B cell (primary cell): ENCODE results near the gene MEIS2. TPM values are rescaled to one million over a fixed set of nuclear protein-coding genes. Genes with fewer than 3 reads are reported as not detected.

ENCODE experiments used
- ATAC-seq: fragments of 200-7000 bp; cut with Tn5 transposase; one replicate; pipeline ENCODE4 v1.10.0; 2021; ENCODE audit warnings: low read depth, mild to moderate bottlenecking, moderate number of reproducible peaks, moderate library complexity
- CTCF ChIA-PET: fragments of 350-600 bp; sonication (Branson Sonifier 250); formaldehyde crosslinking; loops from one replicate; lab custom pipeline; 2021; ENCODE audit warnings: antibody characterized with exemption, inconsistent platforms; lab: Charles Lee
- POLR2A ChIA-PET: fragments of 350-600 bp; sonication (Branson Sonifier 250); formaldehyde crosslinking; loops from one replicate; lab custom pipeline; 2021; ENCODE audit warnings: antibody characterized with exemption; lab: Charles Lee
- DNase-seq: peaks from one replicate; pipeline ENCODE4 v3.0.0; 2013
- H2AFZ ChIP-seq: 2 replicates; pipeline ENCODE4 v1.6.1; 2012; ENCODE audit warnings: mild to moderate bottlenecking, low read depth, low read length; ENCODE audit not compliant: insufficient read depth, poor library complexity, severe bottlenecking
- H3K27ac ChIP-seq, 2 donors: 1 replicate in 1 of 2; 2 replicates in 1 of 2; pipeline ENCODE4 v1.5.1; 2012 to 2013; ENCODE audit warnings: low read length in 2 of 2, mild to moderate bottlenecking in 2 of 2, moderate library complexity in 1 of 2
- H3K27me3 ChIP-seq, 4 experiments: fragments of 200-600 bp in 1 of 4; sonication (generic) in 1 of 4; replicated peaks in 1 of 4; 1 replicate in 2 of 4; 2 replicates in 2 of 4; pipeline versions ENCODE4 v1.6.1 to v1.7.0; 2013 to 2016; ENCODE audit warnings: low read length in 3 of 4, mild to moderate bottlenecking in 2 of 4, mixed read lengths in 1 of 4, moderate library complexity in 1 of 4; ENCODE audit not compliant: insufficient read depth in 4 of 4, control insufficient read depth in 3 of 4; ENCODE audit errors: control extremely low read depth in 1 of 4
- H3K36me3 ChIP-seq, 2 experiments: replicated peaks in 1 of 2; 1 replicate in 1 of 2; 2 replicates in 1 of 2; pipeline versions ENCODE4 v1.6.1 to v1.7.1; 2013; ENCODE audit warnings: low read length in 1 of 2; ENCODE audit not compliant: insufficient read depth in 2 of 2, control insufficient read depth in 1 of 2; ENCODE audit errors: control extremely low read depth in 1 of 2, extremely low read depth in 1 of 2
- H3K4me1 ChIP-seq, 2 donors: fragments of 200-600 bp in 1 of 2; sonication (generic) in 1 of 2; 1 replicate in 1 of 2; 2 replicates in 1 of 2; pipeline versions ENCODE4 v1.5.1 to v1.6.1; 2013 to 2017; ENCODE audit warnings: low read length in 2 of 2; ENCODE audit not compliant: control insufficient read depth in 2 of 2, insufficient read depth in 2 of 2
- H3K4me2 ChIP-seq: replicated peaks from 2 replicates; pipeline ENCODE3; 2012; ENCODE audit warnings: mild to moderate bottlenecking, low read depth, low read length; ENCODE audit not compliant: poor library complexity, severe bottlenecking
- H3K4me3 ChIP-seq, 5 experiments: fragments of 200-600 bp in 1 of 5; sonication (generic) in 1 of 5; 1 replicate in 3 of 5; 2 replicates in 2 of 5; pipeline versions ENCODE4 v1.5.1 to v1.7.0; 2011 to 2016; ENCODE audit warnings: low read length in 4 of 5, mild to moderate bottlenecking in 4 of 5, low read depth in 2 of 5, control low read depth in 1 of 5, moderate library complexity in 1 of 5; ENCODE audit not compliant: insufficient read depth in 1 of 5; ENCODE audit errors: control extremely low read depth in 1 of 5, extremely low read depth in 1 of 5
- H3K79me2 ChIP-seq: fragments of 200-600 bp; sonication (generic); one replicate; pipeline ENCODE4 v1.6.0; 2016; ENCODE audit warnings: low read length; ENCODE audit not compliant: control insufficient read depth, insufficient read depth
- H3K9ac ChIP-seq: fragments of 200-600 bp; sonication (generic); 2 replicates; pipeline ENCODE4 v1.6.1; 2017; ENCODE audit warnings: mild to moderate bottlenecking, low read length, moderate library complexity
- H3K9me3 ChIP-seq, 3 donors: one replicate each; pipeline versions ENCODE4 v1.6.1 to v1.7.1; 2013; ENCODE audit warnings: low read length in 2 of 3; ENCODE audit not compliant: control insufficient read depth in 2 of 3, insufficient read depth in 1 of 3; ENCODE audit errors: control extremely low read depth in 1 of 3
- H4K20me1 ChIP-seq: 2 replicates; pipeline ENCODE4 v1.6.0; 2012; ENCODE audit warnings: mild to moderate bottlenecking, low read length; ENCODE audit not compliant: insufficient read depth, control insufficient read depth, poor library complexity, severe bottlenecking
- H3K27ac Mint-ChIP-seq: one replicate; pipeline ENCODE4 v1.8.0; 2021; ENCODE audit warnings: mixed read lengths
- H3K27me3 Mint-ChIP-seq: one replicate; pipeline ENCODE4 v1.8.0; 2021; ENCODE audit warnings: mixed read lengths
- H3K4me1 Mint-ChIP-seq: one replicate; pipeline ENCODE4 v1.8.0; 2021; ENCODE audit warnings: mixed read lengths
- H3K4me3 Mint-ChIP-seq: one replicate; pipeline ENCODE4 v1.8.0; 2021; ENCODE audit warnings: mixed read lengths
- H3K9me3 Mint-ChIP-seq: one replicate; pipeline ENCODE4 v1.8.0; 2022; ENCODE audit warnings: mixed read lengths; ENCODE audit not compliant: insufficient read depth
- CTCF ChIP-seq: fragments of 200-600 bp; IDR thresholded peaks from one replicate; pipeline ENCODE4 v1.8.0; 2022; ENCODE audit warnings: antibody characterized with exemption, mild to moderate bottlenecking
- EZH2 ChIP-seq: IDR thresholded peaks from 2 replicates; pipeline ENCODE4 v1.6.1; 2012; ENCODE audit warnings: borderline replicate concordance, low read depth, mild to moderate bottlenecking, moderate library complexity, low read length; ENCODE audit not compliant: insufficient read depth, poor library complexity, severe bottlenecking
- WGBS: methylation state at CpG from one replicate; pipeline ENCODE4 v1.1.5; 2013; ENCODE audit warnings: missing lambda C conversion rate; ENCODE audit not compliant: insufficient coverage; 5-methylcytosine and 5-hydroxymethylcytosine counted together
- intact Hi-C: fragments of 100-400 bp; cut with micrococcal nuclease; formaldehyde crosslinking; loops from one replicate; pipeline ENCODE4 v1.10.0; 2022
- polyA plus RNA-seq: library from polyadenylated mRNA; depleted of rRNA; stranded (reverse); fragments of >200 nt; gene quantifications from 2 replicates; pipeline ENCODE4 v1.2.3, GENCODE V29; 2012
- total RNA-seq, 2 donors: library from RNA; stranded (reverse); fragments of 120-200 nt in 1 of 2; gene quantifications; 1 replicate in 1 of 2; 2 replicates in 1 of 2; pipeline versions ENCODE4 v1.2.3 to v1.2.4, GENCODE V29; 2013 to 2022

The MEIS2 gene
- total and polyA plus RNA-seq, 2 donors (not counting 1 experiment from before 2014, with no cell fraction given) = 0.22 TPM; not detected in 1

GRCh38 chr15:36932070-36932469 is 168.3 kb downstream of the MEIS2 start:
- 100% methylated on average over 1 of the region's 5 CpGs for WGBS
- Histone ChIP-seq H3K4me3 (no peak overlapping the region), H3K27me3 (no peaks in the 10 kb centered on the region), H3K9me3 (no peaks in the 10 kb centered on the region), H3K4me1 (no peaks in the 10 kb centered on the region), H3K27ac (no peak overlapping the region), H2AFZ (no peak overlapping the region), H3K4me2 (no peak overlapping the region), H3K9ac (no peak overlapping the region), H3K79me2 (no peaks in the 10 kb centered on the region), H4K20me1 (no peaks in the 10 kb centered on the region), H3K36me3 (no peaks in the 10 kb centered on the region)
- H3K4me1 Mint-ChIP-seq = no peaks in the 10 kb centered on the region
- CTCF ChIA-PET = no interaction called here
- intact Hi-C loops = no loop called here
- TF ChIP-seq CTCF (no peak), EZH2 (no peak)
- no peaks in the 10 kb centered on the region for H3K9me3 Mint-ChIP-seq
- no peaks in the 10 kb centered on the region for H3K27me3 Mint-ChIP-seq
- DNase-seq (no peak), ATAC-seq (no peak)
- no peak overlapping the region for H3K27ac Mint-ChIP-seq
- POLR2A ChIA-PET = no interaction called here
- H3K4me3 Mint-ChIP-seq = no peak overlapping the region

- CTCF ChIA-PET = no interaction called here
Observed at GRCh38 chr15:36931434-36931833, 168.9 kb downstream of the MEIS2 start.

More at GRCh38 chr15:36931434-36931833, 168.9 kb downstream of the MEIS2 start:
- Mint-ChIP-seq H3K27ac (no peak overlapping the region), H3K4me1 (no peaks in the 10 kb centered on the region), H3K4me3 (no peak overlapping the region), H3K27me3 (no peaks in the 10 kb centered on the region), H3K9me3 (no peaks in the 10 kb centered on the region)
- POLR2A ChIA-PET = no interaction called here
- Histone ChIP-seq H3K9me3 (no peaks in the 10 kb centered on the region), H3K4me3 (no peak overlapping the region), H4K20me1 (no peaks in the 10 kb centered on the region), H2AFZ (no peak overlapping the region), H3K27ac (no peak overlapping the region), H3K36me3 (no peaks in the 10 kb centered on the region), H3K4me2 (no peak overlapping the region), H3K4me1 (no peaks in the 10 kb centered on the region), H3K79me2 (no peaks in the 10 kb centered on the region), H3K9ac (no peak overlapping the region), H3K27me3 (no peaks in the 10 kb centered on the region)
- DNase-seq = no peak
- no peak for TF ChIP-seq EZH2
- no peak for TF ChIP-seq CTCF
- intact Hi-C loops = no loop called here
- 86% methylated on average over 1 of the region's 3 CpGs for WGBS
- ATAC-seq = no peak
